ENCODE results near the gene ST7L. TPM values are rescaled to one million over a fixed set of nuclear protein-coding genes. Genes with fewer than 3 reads are reported as not detected.

ST7L gene
- total RNA-seq, 2 experiments from 2014 or later = 11.9 to 12.2 TPM

DNA sequence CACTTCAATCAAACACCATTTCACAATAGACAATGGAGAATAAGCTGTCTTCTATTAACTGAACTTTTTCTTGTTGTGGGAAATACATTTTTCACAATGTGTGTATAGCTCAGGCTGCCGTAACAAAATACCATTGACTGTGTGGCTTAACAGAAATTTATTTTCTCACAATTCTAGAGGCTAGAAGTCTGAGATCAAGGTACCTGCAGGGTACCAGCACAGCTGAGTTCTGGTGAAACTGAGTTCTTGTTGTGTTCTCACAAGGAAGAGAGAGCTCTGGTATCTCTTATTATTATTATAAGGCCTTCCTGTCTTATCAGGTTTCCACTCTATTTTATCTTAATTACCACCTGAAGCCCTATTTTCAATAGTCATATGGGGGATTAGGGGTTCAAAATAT lies 15.4 kb downstream of the ST7L start:
- TF ChIP-seq, protein P1, sequence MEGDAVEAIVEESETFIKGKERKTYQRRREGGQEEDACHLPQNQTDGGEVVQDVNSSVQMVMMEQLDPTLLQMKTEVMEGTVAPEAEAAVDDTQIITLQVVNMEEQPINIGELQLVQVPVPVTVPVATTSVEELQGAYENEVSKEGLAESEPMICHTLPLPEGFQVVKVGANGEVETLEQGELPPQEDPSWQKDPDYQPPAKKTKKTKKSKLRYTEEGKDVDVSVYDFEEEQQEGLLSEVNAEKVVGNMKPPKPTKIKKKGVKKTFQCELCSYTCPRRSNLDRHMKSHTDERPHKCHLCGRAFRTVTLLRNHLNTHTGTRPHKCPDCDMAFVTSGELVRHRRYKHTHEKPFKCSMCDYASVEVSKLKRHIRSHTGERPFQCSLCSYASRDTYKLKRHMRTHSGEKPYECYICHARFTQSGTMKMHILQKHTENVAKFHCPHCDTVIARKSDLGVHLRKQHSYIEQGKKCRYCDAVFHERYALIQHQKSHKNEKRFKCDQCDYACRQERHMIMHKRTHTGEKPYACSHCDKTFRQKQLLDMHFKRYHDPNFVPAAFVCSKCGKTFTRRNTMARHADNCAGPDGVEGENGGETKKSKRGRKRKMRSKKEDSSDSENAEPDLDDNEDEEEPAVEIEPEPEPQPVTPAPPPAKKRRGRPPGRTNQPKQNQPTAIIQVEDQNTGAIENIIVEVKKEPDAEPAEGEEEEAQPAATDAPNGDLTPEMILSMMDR (IDR thresholded peaks at IDR 0.05) = no peak
- no peak for DNase-seq
- peaks cover 27% of the 10 kb centered on the region for H3K36me3 Mint-ChIP-seq (ENCODE audit: low read depth)
- no peaks in the 10 kb centered on the region for H3K9me3 Mint-ChIP-seq
- ATAC-seq = no peak
- no peak overlapping the region for H3K27ac Mint-ChIP-seq
- H3K4me1 Mint-ChIP-seq (ENCODE audit: low read depth) = peaks cover 2% of the 10 kb centered on the region
- ChIA-PET POLR2A (interaction anchor here (1.1 kb wide), 1 partner anchor 14 kb away, joined by 3 read pairs; no protein-coding TSS in a partner anchor), CTCF (interaction anchor here (1.1 to 1.6 kb wide), 2 partner anchors 10 to 13 kb away, joined by 3 to 4 read pairs; no protein-coding TSS in a partner anchor)
- intact Hi-C loops (cut with micrococcal nuclease) = no loop called here
- no peak overlapping the region for H3K4me3 Mint-ChIP-seq
- no peaks in the 10 kb centered on the region for H3K27me3 Mint-ChIP-seq

DNA sequence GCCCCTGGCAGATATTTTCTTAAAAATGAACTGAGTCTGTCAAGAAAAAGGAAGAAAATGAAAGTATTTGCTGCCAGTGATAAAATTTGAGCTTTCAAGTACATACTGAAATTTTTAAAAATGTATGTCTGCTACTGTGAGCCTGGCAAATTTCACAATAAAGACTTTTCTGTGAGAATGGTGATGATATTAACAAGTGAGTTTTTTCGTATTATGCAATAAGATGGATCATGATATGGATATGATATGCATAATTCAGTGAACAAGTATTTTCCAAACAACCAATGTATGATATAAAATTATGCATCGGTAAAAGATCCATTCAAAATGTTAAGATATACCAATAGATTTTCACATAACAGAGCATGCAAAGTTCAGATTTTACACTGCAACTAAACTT lies 15.9 kb downstream of the ST7L start:
- H3K4me1 Mint-ChIP-seq (ENCODE audit: low read depth) = peaks cover 2% of the 10 kb centered on the region
- ChIA-PET CTCF (interaction anchor here (1.6 kb wide), 1 partner anchor 11 kb away, joined by 4 read pairs; no protein-coding TSS in a partner anchor), POLR2A (interaction anchor here (1.1 kb wide), 1 partner anchor 15 kb away, joined by 3 read pairs; no protein-coding TSS in a partner anchor)
- H3K27ac Mint-ChIP-seq = no peak overlapping the region
- no peak overlapping the region for H3K4me3 Mint-ChIP-seq
- TF ChIP-seq, protein P1 (IDR thresholded peaks at IDR 0.05) = no peak
- intact Hi-C loops (cut with micrococcal nuclease) = no loop called here
- no peaks in the 10 kb centered on the region for H3K27me3 Mint-ChIP-seq
- DNase-seq (no peak), ATAC-seq (no peak)
- H3K36me3 Mint-ChIP-seq (ENCODE audit: low read depth) = peaks cover 27% of the 10 kb centered on the region
- no peaks in the 10 kb centered on the region for H3K9me3 Mint-ChIP-seq

DNA sequence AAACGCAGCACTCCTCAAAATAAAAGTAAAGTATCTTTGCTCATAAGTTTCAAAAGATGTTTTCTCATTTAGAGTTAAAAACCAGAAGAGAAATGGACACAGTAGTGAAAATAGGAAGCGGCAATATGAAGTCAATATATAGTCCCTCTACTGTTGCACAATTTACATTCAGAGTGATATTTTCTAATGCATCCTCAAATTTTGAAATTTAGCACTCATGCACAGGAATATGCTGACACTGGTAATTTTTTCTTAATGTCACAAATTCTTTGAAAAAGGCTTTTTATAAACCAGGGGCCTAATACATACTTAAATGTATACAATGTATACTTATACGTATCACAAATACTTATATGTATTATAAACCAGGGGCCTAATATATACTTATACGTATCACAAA lies 19.5 kb downstream of the ST7L start:
- ChIA-PET CTCF (no interaction called here), POLR2A (no interaction called here)
- Mint-ChIP-seq H3K27me3 (no peaks in the 10 kb centered on the region), H3K4me3 (no peak overlapping the region), H3K27ac (no peak overlapping the region), H3K4me1 (ENCODE audit: low read depth) (no peaks in the 10 kb centered on the region), H3K9me3 (no peaks in the 10 kb centered on the region), H3K36me3 (ENCODE audit: low read depth) (peaks cover 17% of the 10 kb centered on the region)
- intact Hi-C loops (cut with micrococcal nuclease) = no loop called here
- DNase-seq = no peak
- TF ChIP-seq, protein P1 (IDR thresholded peaks at IDR 0.05) = no peak
- no peak for ATAC-seq

DNA sequence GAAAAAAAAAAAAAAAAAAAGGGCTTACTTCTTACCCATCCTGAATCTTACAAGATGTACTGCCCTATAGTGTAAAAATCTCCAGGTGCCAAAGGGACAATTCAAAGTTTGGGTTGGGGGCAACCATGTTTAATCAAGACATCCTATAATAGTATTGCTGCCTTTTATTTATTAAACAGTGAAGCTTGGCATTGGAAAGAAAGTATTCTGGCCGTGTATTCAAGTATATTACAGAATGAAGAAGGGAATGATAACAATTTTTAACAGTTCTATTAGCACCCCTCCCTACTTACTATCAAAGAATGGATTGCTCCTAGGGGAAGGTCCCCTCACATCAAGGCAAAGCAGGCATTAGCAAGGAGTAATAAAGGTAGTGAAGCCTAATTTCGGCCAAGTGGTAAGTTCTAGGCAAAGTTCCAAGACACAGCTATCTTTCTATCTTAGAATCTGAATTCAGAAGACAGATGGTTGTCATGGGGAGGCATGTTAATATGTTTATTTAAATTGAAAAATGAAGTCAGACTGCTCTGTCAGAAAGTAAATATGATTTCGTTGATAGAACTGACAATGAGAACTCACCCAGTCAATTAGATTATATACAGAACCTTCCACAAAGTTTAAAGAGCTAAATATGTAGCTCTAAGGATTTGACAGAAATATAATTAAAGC lies 24.6 kb downstream of the ST7L start:
- Mint-ChIP-seq H3K4me1 (ENCODE audit: low read depth) (no peaks in the 10 kb centered on the region), H3K9me3 (no peaks in the 10 kb centered on the region), H3K27ac (no peak overlapping the region), H3K36me3 (ENCODE audit: low read depth) (peaks cover 24% of the 10 kb centered on the region), H3K4me3 (no peak overlapping the region), H3K27me3 (no peaks in the 10 kb centered on the region)
- ATAC-seq (no peak), DNase-seq (no peak)
- ChIA-PET CTCF (interaction anchor here (1.1 to 1.3 kb wide), 2 partner anchors 92 to 114 kb away, joined by 3 read pairs; no protein-coding TSS in a partner anchor), POLR2A (no interaction called here)
- intact Hi-C loops (cut with micrococcal nuclease) = no loop called here
- TF ChIP-seq, protein P1 (IDR thresholded peaks at IDR 0.05) = no peak

DNA sequence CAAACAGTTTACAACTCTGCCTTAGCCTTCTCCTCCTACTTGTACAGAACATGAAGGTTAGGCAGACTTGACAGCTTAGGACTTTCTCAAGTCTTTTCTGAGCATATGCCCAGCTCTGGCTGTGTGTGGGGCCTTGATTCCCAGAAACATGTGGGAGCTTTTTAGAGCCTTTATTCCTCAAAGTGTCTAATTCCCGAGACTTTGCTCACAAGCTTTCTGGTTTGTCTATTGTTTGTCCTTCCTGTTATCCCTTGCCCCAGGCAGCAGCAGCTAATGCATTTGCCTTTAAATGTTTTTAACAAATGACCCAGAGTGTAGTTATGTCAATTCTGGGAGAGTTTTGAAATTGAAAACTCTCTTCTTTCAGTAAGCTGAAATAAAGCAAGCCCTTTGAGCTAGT lies 29.2 kb downstream of the ST7L start:
- intact Hi-C loops (cut with micrococcal nuclease) = no loop called here

More for the DNA sequence above, 29.2 kb downstream of the ST7L start:
- ATAC-seq (no peak), DNase-seq (no peak)
- TF ChIP-seq, protein P1 (IDR thresholded peaks at IDR 0.05) = no peak
- no peak overlapping the region for H3K27ac Mint-ChIP-seq
- peaks cover 1% of the 10 kb centered on the region for H3K9me3 Mint-ChIP-seq
- no peaks in the 10 kb centered on the region for H3K4me1 Mint-ChIP-seq (ENCODE audit: low read depth)
- POLR2A ChIA-PET = no interaction called here
- CTCF ChIA-PET = interaction anchor here (1.3 to 1.4 kb wide), 2 partner anchors 14 to 88 kb away, joined by 3 read pairs; no protein-coding TSS in a partner anchor
- H3K27me3 Mint-ChIP-seq = no peaks in the 10 kb centered on the region
- H3K4me3 Mint-ChIP-seq = no peak overlapping the region
- H3K36me3 Mint-ChIP-seq (ENCODE audit: low read depth) = peaks cover 29% of the 10 kb centered on the region
